Activated CD4-positive, alpha-beta T cell treated with anti-CD3 and anti-CD28 coated beads, Interleukin-2, Interleukin-4, amounts not matched to agents 100 ng/mL and 50 ng/mL, durations not matched to agents 16 hours and 8 hours (primary cell): Measurements from ENCODE around the gene MYO16.
"Not testable (repeated sequence)": the region's sequence is repeated elsewhere in the genome, so short reads cannot be mapped to it uniquely, and the experiment has no call there.

Experiments
- DNase-seq: peaks from one replicate; pipeline ENCODE4 v3.0.0-alpha.2; 2020; ENCODE audit warnings: low spot score

Gene MYO16

GRCh38 chr13:109072505-109072904 lies 443.1 kb downstream of the MYO16 start:
- DNase-seq = no peak

GRCh38 chr13:109074436-109074835 lies 445.0 kb downstream of the MYO16 start:
- DNase-seq = no peak

GRCh38 chr13:109074853-109075252 lies 445.4 kb downstream of the MYO16 start:
- DNase-seq = no peak

- DNase-seq = no peak
Measured at GRCh38 chr13:109087916-109088623, 458.7 kb downstream of the MYO16 start.

- no peak for DNase-seq
Measured at GRCh38 chr13:109088624-109088917, 459.2 kb downstream of the MYO16 start.

GRCh38 chr13:109090796-109091195 lies 461.4 kb downstream of the MYO16 start:
- DNase-seq = no peak

- DNase-seq = no peak
Measured at GRCh38 chr13:109091249-109091648, 461.8 kb downstream of the MYO16 start.

GRCh38 chr13:109092186-109092585 lies 462.8 kb downstream of the MYO16 start:
- not testable (repeated sequence) for DNase-seq

GRCh38 chr13:109093998-109094397 lies 464.6 kb downstream of the MYO16 start:
- DNase-seq = no peak

GRCh38 chr13:109095126-109095525 lies 465.7 kb downstream of the MYO16 start:
- DNase-seq = no peak

GRCh38 chr13:109096101-109096500 lies 466.7 kb downstream of the MYO16 start:
- DNase-seq = no peak

- DNase-seq = no peak
Measured at GRCh38 chr13:109100705-109101304, 471.4 kb downstream of the MYO16 start.

- peak; percentile 22 for DNase-seq
Measured at GRCh38 chr13:109101550-109102144, 472.2 kb downstream of the MYO16 start.

GRCh38 chr13:109105899-109106298 lies 476.5 kb downstream of the MYO16 start:
- no peak for DNase-seq

- DNase-seq = no peak
Measured at GRCh38 chr13:109110159-109110558, 480.7 kb downstream of the MYO16 start.

GRCh38 chr13:109111141-109111540 lies 481.7 kb downstream of the MYO16 start:
- DNase-seq = no peak

GRCh38 chr13:109113427-109113826 lies 484.0 kb downstream of the MYO16 start:
- peak; percentile 2 for DNase-seq

GRCh38 chr13:109114162-109114561 lies 484.8 kb downstream of the MYO16 start:
- no peak for DNase-seq

- DNase-seq = no peak
Measured at GRCh38 chr13:109114991-109115390, 485.6 kb downstream of the MYO16 start.

- no peak for DNase-seq
Measured at GRCh38 chr13:109118521-109118920, 489.1 kb downstream of the MYO16 start.

- no peak for DNase-seq
Measured at GRCh38 chr13:109119896-109120295, 490.5 kb downstream of the MYO16 start.

- no peak for DNase-seq
Measured at GRCh38 chr13:109121826-109122225, 492.4 kb downstream of the MYO16 start.

- no peak for DNase-seq
Measured at GRCh38 chr13:109123971-109124370, 494.6 kb downstream of the MYO16 start.

- DNase-seq = no peak
Measured at GRCh38 chr13:109126178-109126577, 496.8 kb downstream of the MYO16 start.
